ENCODE measurements around the gene COL12A1.

DNA sequence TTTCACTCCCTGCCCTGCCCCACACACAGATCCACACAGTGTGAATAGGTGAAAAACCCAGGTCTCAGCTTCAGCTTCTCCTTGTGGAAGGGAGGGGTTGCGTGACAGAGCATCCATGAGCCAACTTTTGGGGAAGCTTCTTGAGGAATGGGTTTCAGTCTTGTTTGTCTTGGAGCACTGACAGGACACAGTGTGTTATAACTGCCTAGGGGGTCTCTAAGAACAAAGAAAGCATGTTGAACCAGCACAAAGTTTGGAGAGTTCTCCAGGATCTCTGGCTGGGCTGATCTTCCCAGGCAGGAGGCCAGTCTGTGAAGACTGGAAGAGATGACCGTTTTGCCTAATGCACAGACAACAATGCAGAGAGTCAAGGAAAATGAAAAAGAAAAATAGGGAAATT is 164.5 kb downstream of the COL12A1 start:
- TF ChIP-seq YY1 (IDR thresholded peaks at IDR 0.05; ENCODE audit: insufficient read depth, insufficient read length) (no peak), ZNF274 (IDR thresholded peaks at IDR 0.05; ENCODE audit: low read depth, low read length) (no peak), SUZ12 (IDR thresholded peaks at IDR 0.05; ENCODE audit: extremely low read depth, insufficient read depth, insufficient read length) (no peak)
